Dedifferentiated amniotic fluid mesenchymal stem cell (primary cell): ENCODE measurements around the gene SETBP1.
A peak's percentile ranks its signal among the peaks of the same experiment; 100 is the strongest.

ENCODE experiments used
- DNase-seq: peaks from one replicate; pipeline ENCODE4 v3.0.0-alpha.2; 2016; ENCODE audit errors: extremely low spot score

The SETBP1 gene

GRCh38 chr18:44816050-44816449 lies 135.4 kb downstream of the SETBP1 start:
- no peak for DNase-seq

- no peak for DNase-seq
These were observed 135.8 kb downstream of the SETBP1 start for GRCh38 chr18:44816477-44816876.

GRCh38 chr18:44817831-44818473 lies 137.3 kb downstream of the SETBP1 start:
- no peak for DNase-seq

GRCh38 chr18:44818668-44819403 lies 138.1 kb downstream of the SETBP1 start:
- DNase-seq = no peak

GRCh38 chr18:44819944-44820510 lies 139.3 kb downstream of the SETBP1 start:
- no peak for DNase-seq

- DNase-seq = no peak
These were observed 141.2 kb downstream of the SETBP1 start for GRCh38 chr18:44821924-44822323.

- DNase-seq = no peak
These were observed 142.6 kb downstream of the SETBP1 start for GRCh38 chr18:44823286-44823685.

GRCh38 chr18:44823782-44824181 lies 143.1 kb downstream of the SETBP1 start:
- no peak for DNase-seq

GRCh38 chr18:44824884-44825283 lies 144.2 kb downstream of the SETBP1 start:
- no peak for DNase-seq

GRCh38 chr18:44826418-44827259 lies 146.0 kb downstream of the SETBP1 start:
- DNase-seq = peak; percentile 85

GRCh38 chr18:44828080-44828479 lies 147.4 kb downstream of the SETBP1 start:
- DNase-seq = no peak

- DNase-seq = no peak
These were observed 149.9 kb downstream of the SETBP1 start for GRCh38 chr18:44830581-44830980.

- DNase-seq = no peak
These were observed 153.1 kb downstream of the SETBP1 start for GRCh38 chr18:44833786-44834185.

GRCh38 chr18:44834867-44835469 lies 154.3 kb downstream of the SETBP1 start:
- no peak for DNase-seq

- no peak for DNase-seq
These were observed 155.0 kb downstream of the SETBP1 start for GRCh38 chr18:44835703-44836102.

- DNase-seq = no peak
These were observed 155.6 kb downstream of the SETBP1 start for GRCh38 chr18:44836263-44836662.

- no peak for DNase-seq
These were observed 156.9 kb downstream of the SETBP1 start for GRCh38 chr18:44837482-44838180.

GRCh38 chr18:44838971-44839666 lies 158.4 kb downstream of the SETBP1 start:
- no peak for DNase-seq

GRCh38 chr18:44840058-44840790 lies 159.5 kb downstream of the SETBP1 start:
- DNase-seq = no peak

GRCh38 chr18:44841221-44841620 lies 160.5 kb downstream of the SETBP1 start:
- DNase-seq = no peak
